DMS 273 (cell line): ENCODE data around the gene HMG20A.

Experiments
- DNase-seq: peaks from one replicate; lab custom pipeline; 2025; ENCODE audit not compliant: unreplicated experiment; lab: John Stamatoyannopoulos, UW

HMG20A gene

GRCh38 chr15:77496715-77497109, 76.0 kb downstream of the HMG20A start:
- DNase-seq: peak; percentile 85

- DNase-seq: peak; percentile 93
Measured at GRCh38 chr15:77497110-77497737, 76.5 kb downstream of the HMG20A start.

GRCh38 chr15:77497942-77498361, 77.3 kb downstream of the HMG20A start:
- peak; percentile 43 for DNase-seq

- DNase-seq: peak; percentile 25
Measured at GRCh38 chr15:77499087-77499760, 78.5 kb downstream of the HMG20A start.

- DNase-seq: no peak
Measured at GRCh38 chr15:77500989-77501388, 80.3 kb downstream of the HMG20A start.

- DNase-seq: no peak
Measured at GRCh38 chr15:77502379-77503095, 81.8 kb downstream of the HMG20A start.

GRCh38 chr15:77503240-77503639, 82.6 kb downstream of the HMG20A start:
- no peak for DNase-seq

- no peak for DNase-seq
Measured at GRCh38 chr15:77503764-77504163, 83.1 kb downstream of the HMG20A start.

GRCh38 chr15:77504306-77504705, 83.6 kb downstream of the HMG20A start:
- peak; percentile 94 for DNase-seq

- DNase-seq: no peak
Measured at GRCh38 chr15:77504871-77505270, 84.2 kb downstream of the HMG20A start.

GRCh38 chr15:77505556-77505955, 84.9 kb downstream of the HMG20A start:
- no peak for DNase-seq

GRCh38 chr15:77506311-77507142, 85.8 kb downstream of the HMG20A start:
- peak; percentile 55 for DNase-seq

- DNase-seq: peak; percentile 16
Measured at GRCh38 chr15:77507143-77507897, 86.6 kb downstream of the HMG20A start.

GRCh38 chr15:77507911-77508310, 87.2 kb downstream of the HMG20A start:
- DNase-seq: no peak

GRCh38 chr15:77508541-77509243, 88.0 kb downstream of the HMG20A start:
- no peak for DNase-seq

GRCh38 chr15:77510066-77511057, 89.7 kb downstream of the HMG20A start:
- DNase-seq: peak; percentile 87

GRCh38 chr15:77511869-77512268, 91.2 kb downstream of the HMG20A start:
- DNase-seq: no peak

GRCh38 chr15:77513226-77513625, 92.5 kb downstream of the HMG20A start:
- no peak for DNase-seq
